IPS-20b (cell line): Measurements from ENCODE around the gene PALM3.
A peak's percentile ranks its signal among the peaks of the same experiment; 100 is the strongest.

Source experiments
- H3K27ac ChIP-seq: one replicate; pipeline ENCODE4 v1.5.1; 2013; ENCODE audit warnings: low read length
- H3K27me3 ChIP-seq: 2 replicates; pipeline ENCODE4 v1.6.1; 2013; ENCODE audit warnings: mild to moderate bottlenecking, low read length, inconsistent platforms; ENCODE audit not compliant: insufficient read depth
- H3K36me3 ChIP-seq: 2 replicates; pipeline ENCODE4 v1.6.1; 2013; ENCODE audit warnings: low read depth, mild to moderate bottlenecking, inconsistent platforms, low read length, moderate library complexity; ENCODE audit not compliant: insufficient read depth
- H3K4me1 ChIP-seq: 2 replicates; pipeline ENCODE4 v1.6.1; 2013; ENCODE audit warnings: mild to moderate bottlenecking, control low read depth, inconsistent platforms, low read length, moderate library complexity; ENCODE audit not compliant: insufficient read depth
- H3K4me3 ChIP-seq: 2 replicates; pipeline ENCODE4 v1.5.1; 2013; ENCODE audit warnings: mild to moderate bottlenecking, low read length, inconsistent platforms
- H3K9ac ChIP-seq: 2 replicates; pipeline ENCODE4 v1.6.1; 2013; ENCODE audit warnings: low read depth, mild to moderate bottlenecking, inconsistent platforms, low read length, moderate library complexity
- H3K9me3 ChIP-seq: 2 replicates; pipeline ENCODE4 v1.6.1; 2013; ENCODE audit warnings: mild to moderate bottlenecking, low read depth, low read length, inconsistent platforms; ENCODE audit not compliant: insufficient read depth

Gene PALM3

DNA sequence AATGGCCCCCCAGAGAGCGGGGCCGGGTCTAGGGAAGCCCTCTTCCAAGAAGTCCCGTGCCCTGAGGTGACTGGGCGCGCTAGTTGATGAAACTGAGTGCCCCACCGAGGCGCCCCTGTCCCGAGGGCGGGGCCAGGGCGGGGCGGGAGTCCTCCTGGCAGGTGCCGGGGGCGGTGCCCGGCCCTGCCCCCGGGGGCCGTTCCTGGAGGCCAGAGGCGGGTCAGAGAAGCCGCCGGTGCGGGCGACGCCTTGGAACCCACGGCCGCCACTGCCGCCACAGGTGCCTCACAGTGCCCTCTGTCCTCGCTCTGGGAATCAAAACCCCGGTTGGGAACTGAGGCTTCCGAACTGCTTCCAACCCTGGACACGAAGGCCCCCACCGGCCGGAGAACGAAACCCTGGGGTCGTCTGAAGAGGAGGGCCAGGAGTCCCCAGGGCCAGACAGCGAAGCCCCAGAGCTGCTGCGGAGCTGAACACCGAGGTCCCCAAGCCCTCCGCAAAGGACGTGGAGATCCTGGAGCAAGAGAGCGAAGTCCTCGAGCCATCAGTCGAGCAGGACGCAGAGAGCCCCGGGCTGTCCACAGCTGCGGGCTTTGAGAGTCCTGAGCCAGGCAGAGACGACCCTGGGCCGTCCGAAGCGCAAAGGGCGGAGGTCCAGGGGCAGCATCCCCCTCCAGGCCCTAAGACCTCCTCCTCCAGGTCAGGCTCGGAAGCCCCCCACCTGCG lies 10.8 kb upstream of the PALM3 start, which contains the start of gene MISP3:
Gene MISP3, plus strand, starts transcription at position 252 of the 726 bp plus-strand sequence. CDS start 524 bp downstream, outside the sequence.
- Histone ChIP-seq H3K9ac (no peak within 1 kb of the TSS), H3K9me3 (no peaks in the 10 kb centered on the region), H3K27me3 (peaks cover 62% of the 10 kb centered on the region), H3K4me3 (peak within 1 kb of the TSS; percentile 69), H3K36me3 (no peaks in the 10 kb centered on the region), H3K27ac (no peak within 1 kb of the TSS), H3K4me1 (no peaks in the 10 kb centered on the region; the same call in 1 of the 2 replicates)

GRCh38 chr19:14070268-14071050 lies 8.6 kb upstream of the PALM3 start:
- Histone ChIP-seq H3K27ac (no peak overlapping the region), H3K9me3 (no peaks in the 10 kb centered on the region), H3K4me3 (no peak overlapping the region), H3K4me1 (no peaks in the 10 kb centered on the region; the same call in 1 of the 2 replicates), H3K27me3 (peaks cover 45% of the 10 kb centered on the region), H3K9ac (no peak overlapping the region), H3K36me3 (no peaks in the 10 kb centered on the region)

GRCh38 chr19:14066134-14066533 lies 4.3 kb upstream of the PALM3 start:
- no peaks in the 10 kb centered on the region for H3K9me3 ChIP-seq
- H3K27ac ChIP-seq: no peak overlapping the region
- H3K36me3 ChIP-seq: no peaks in the 10 kb centered on the region
- H3K4me1 ChIP-seq: no peaks in the 10 kb centered on the region
- no peak overlapping the region for H3K4me3 ChIP-seq
- no peak overlapping the region for H3K9ac ChIP-seq
- H3K27me3 ChIP-seq: peaks cover 6% of the 10 kb centered on the region; the same call in 1 of the 2 replicates

GRCh38 chr19:14063105-14063504 lies 1.2 kb upstream of the PALM3 start:
- H3K27ac ChIP-seq: no peak overlapping the region
- H3K9ac ChIP-seq: no peak overlapping the region
- H3K36me3 ChIP-seq: no peaks in the 10 kb centered on the region

DNA sequence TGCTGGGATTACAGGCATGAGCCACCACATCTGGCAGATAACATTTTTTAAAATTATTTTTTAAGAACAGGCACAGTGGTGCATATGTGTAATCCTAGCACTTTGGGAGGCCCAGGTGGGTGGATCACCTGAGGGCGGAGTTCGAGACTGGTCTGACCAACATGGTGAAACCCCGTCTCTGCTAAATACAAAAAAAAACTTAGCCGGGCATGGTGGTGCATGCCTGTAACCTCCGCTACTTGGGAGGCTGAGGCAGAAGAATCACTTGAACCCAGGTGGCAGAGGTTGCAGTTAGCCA lies 631 bp upstream of the PALM3 start:
- no peak overlapping the region for H3K27ac ChIP-seq
- H3K9me3 ChIP-seq: no peaks in the 10 kb centered on the region
- H3K36me3 ChIP-seq: no peaks in the 10 kb centered on the region
- H3K27me3 ChIP-seq: peaks cover 23% of the 10 kb centered on the region
- H3K4me3 ChIP-seq: no peak overlapping the region
- no peaks in the 10 kb centered on the region for H3K4me1 ChIP-seq
- H3K9ac ChIP-seq: no peak overlapping the region

More at GRCh38 chr19:14063105-14063504, 1.2 kb upstream of the PALM3 start:
- H3K4me3 ChIP-seq: no peak overlapping the region
- H3K27me3 ChIP-seq: peaks cover 19% of the 10 kb centered on the region
- no peaks in the 10 kb centered on the region for H3K9me3 ChIP-seq
- H3K4me1 ChIP-seq: no peaks in the 10 kb centered on the region

GRCh38 chr19:14061081-14061749 lies 661 bp downstream of the PALM3 start:
- no peaks in the 10 kb centered on the region for H3K4me1 ChIP-seq
- H3K9ac ChIP-seq: no peak overlapping the region
- H3K9me3 ChIP-seq: no peaks in the 10 kb centered on the region
- no peak overlapping the region for H3K4me3 ChIP-seq
- H3K27ac ChIP-seq: no peak overlapping the region
- H3K36me3 ChIP-seq: no peaks in the 10 kb centered on the region
- H3K27me3 ChIP-seq: peaks cover 33% of the 10 kb centered on the region

DNA sequence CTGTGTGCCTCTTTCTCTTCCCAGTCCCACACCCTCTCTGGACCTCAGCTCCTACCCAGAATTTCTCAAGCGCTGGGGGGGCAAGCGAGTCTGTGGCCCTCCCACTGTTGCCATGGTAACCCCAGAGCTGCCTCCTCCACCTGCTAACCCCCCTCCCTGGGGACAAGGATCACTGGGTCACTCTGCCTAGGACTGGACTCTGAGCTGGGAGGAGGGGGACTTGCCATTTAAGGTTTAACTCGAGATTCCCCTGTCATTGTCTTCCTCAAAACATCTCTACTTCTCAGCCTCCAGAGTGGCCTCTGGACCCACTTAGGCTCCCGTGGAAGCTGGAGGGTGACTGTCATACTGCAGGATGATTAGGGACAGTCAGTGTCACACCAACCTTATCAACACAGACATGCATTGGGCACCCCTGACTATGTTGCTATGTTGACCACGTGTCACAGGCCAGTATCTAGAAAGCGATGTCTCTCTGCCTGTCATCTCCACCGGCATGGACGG lies 2.2 kb downstream of the PALM3 start:
- Histone ChIP-seq H3K4me3 (no peak overlapping the region), H3K9ac (no peak overlapping the region), H3K9me3 (no peaks in the 10 kb centered on the region), H3K27me3 (peaks cover 33% of the 10 kb centered on the region), H3K4me1 (no peaks in the 10 kb centered on the region), H3K27ac (no peak overlapping the region), H3K36me3 (no peaks in the 10 kb centered on the region)

DNA sequence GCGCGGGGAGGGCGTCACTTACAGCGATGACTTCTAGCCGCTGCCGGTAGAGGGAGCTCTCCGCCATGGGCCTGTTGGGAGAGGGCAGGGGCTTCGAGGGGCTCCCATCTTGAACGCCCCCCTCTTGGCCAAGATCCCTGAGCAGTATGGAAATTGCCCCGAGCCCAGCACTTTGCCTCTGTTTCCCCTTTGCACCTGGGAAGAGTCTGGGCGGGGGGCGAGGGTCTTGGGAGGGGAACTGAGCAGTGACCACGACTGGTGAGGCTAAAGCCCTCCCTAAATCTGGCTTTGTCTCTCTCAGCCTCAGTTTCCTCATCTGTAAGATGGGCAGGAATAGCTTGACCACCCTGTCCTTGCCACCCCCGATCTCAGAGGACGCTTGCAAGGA lies 2.8 kb downstream of the PALM3 start:
- Histone ChIP-seq H3K9ac (no peak overlapping the region), H3K36me3 (no peaks in the 10 kb centered on the region), H3K27me3 (peaks cover 33% of the 10 kb centered on the region), H3K9me3 (no peaks in the 10 kb centered on the region), H3K4me3 (no peak overlapping the region), H3K4me1 (no peaks in the 10 kb centered on the region), H3K27ac (no peak overlapping the region)

DNA sequence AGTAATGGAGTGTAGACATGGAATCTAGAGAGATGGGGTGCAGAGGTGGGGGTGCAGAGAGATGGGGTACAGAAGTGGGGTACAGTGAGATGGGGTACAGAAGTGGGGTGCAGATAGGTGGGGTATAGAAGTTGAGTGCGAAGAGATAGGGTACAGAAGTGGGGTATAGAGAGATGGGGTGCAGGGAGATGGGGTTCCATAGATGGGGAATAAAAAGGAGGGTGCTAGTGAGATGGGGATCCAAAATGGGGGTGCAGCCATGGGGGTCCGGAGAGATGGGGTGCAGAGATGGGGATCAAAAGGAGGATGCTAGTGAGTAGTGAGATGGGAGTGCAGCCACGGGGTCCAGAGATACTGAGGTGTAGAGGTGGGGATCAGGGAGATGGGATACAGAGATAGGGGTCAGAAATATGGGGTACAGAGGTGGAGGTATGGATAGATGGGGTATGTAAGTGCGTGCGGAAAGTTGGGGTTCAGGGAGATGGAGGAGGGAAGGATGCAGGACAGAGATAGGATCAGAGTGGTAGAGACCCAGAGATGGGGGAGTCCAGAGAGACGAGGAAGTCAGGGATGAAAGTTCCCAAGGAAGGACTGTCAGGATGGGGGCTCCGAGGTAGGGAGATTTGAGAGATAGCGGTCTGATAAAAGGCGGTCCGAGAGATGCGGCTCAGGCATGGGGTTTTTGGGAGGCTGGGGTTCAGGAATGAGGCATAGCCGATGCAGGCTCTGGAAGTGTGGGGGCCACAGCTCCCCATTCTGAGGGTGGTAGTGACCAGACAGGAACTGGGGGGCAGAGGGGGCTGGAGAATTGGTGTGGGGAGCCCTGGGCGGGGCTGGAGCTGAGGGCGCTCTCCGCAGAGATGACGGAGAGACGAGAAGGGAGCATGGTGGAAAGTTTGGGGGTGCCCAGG lies 3.4 kb downstream of the PALM3 start:
- H3K9ac ChIP-seq: no peak overlapping the region; the same call in 1 of the 2 replicates
- H3K27ac ChIP-seq: no peak overlapping the region
- H3K27me3 ChIP-seq: peaks cover 33% of the 10 kb centered on the region
- H3K9me3 ChIP-seq: no peaks in the 10 kb centered on the region
- H3K36me3 ChIP-seq: no peaks in the 10 kb centered on the region
- no peaks in the 10 kb centered on the region for H3K4me1 ChIP-seq
- peak overlapping the region; percentile 61 for H3K4me3 ChIP-seq

DNA sequence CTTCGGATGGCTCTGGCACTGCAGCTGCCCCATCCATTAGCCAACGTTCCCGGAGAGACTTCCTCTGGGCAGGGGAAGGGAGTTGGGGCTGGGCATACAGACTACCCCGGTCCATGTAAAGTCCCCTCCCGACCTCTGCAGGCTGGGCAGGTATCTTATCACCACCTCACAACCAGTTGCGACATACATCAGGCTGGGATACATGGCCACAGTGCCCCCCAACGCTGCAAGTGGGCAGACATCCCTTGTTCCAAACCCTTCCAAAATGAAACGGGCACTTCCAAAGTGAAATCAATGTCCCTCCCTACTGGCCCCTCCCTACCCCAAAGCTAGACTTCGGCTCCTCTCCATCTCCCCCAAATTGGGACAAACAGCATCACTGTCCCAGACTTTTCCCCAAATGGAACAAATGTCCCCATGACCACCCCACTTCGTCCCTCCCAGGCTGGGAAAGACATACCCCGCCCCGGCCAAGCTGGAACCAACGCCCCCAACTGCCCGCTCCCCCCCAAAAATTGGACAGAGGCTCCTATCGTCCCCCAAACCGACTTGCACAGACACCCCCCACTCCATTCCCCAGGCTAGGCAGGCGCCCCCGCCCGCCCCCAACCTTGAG lies 5.0 kb downstream of the PALM3 start:
- Histone ChIP-seq H3K9me3 (no peaks in the 10 kb centered on the region), H3K27me3 (peaks cover 33% of the 10 kb centered on the region), H3K36me3 (no peaks in the 10 kb centered on the region), H3K4me1 (no peaks in the 10 kb centered on the region), H3K4me3 (peak overlapping the region; percentile 70), H3K27ac (no peak overlapping the region), H3K9ac (peak overlapping the region; percentile 37; the same call in 1 of the 2 replicates)
